Activated CD4-positive, alpha-beta T cell treated with anti-CD3 and anti-CD28 coated beads, Interleukin-2, amount 50 U/mL, for 4 hours (primary cell): ENCODE measurements around the gene CDHR2.

Source experiments
- DNase-seq, 2 experiments: peaks; one replicate each; pipeline ENCODE4 v3.0.0-alpha.2; 2020

Gene CDHR2

GRCh38 chr5:176530393-176530982, 18.7 kb upstream of the CDHR2 start:
- DNase-seq, result no peak

GRCh38 chr5:176530983-176531901, 17.9 kb upstream of the CDHR2 start:
- DNase-seq, result no peak

- no peak for DNase-seq
Observed at GRCh38 chr5:176531902-176532493, 17.1 kb upstream of the CDHR2 start.

- no peak for DNase-seq
Observed at GRCh38 chr5:176532795-176533194, 16.3 kb upstream of the CDHR2 start.

GRCh38 chr5:176533390-176533789, 15.8 kb upstream of the CDHR2 start:
- no peak for DNase-seq

- DNase-seq, result no peak
Observed at GRCh38 chr5:176533894-176534611, 15.1 kb upstream of the CDHR2 start.

GRCh38 chr5:176534640-176535039, 14.5 kb upstream of the CDHR2 start:
- DNase-seq, result no peak

GRCh38 chr5:176535101-176535663, 14.0 kb upstream of the CDHR2 start:
- DNase-seq, result no peak

GRCh38 chr5:176535664-176536131, 13.4 kb upstream of the CDHR2 start:
- DNase-seq, result no peak

GRCh38 chr5:176536132-176536901, 12.8 kb upstream of the CDHR2 start:
- peak; percentile 72 to 74 for DNase-seq

- peak; percentile 97 for DNase-seq
Observed at GRCh38 chr5:176536902-176537553, 12.1 kb upstream of the CDHR2 start, which contains the start of gene RNF44. RNF44 (minus strand) TSS chr5:176537402; CDS start chr5:176532472, 4,930 bp downstream.

GRCh38 chr5:176537554-176538229, 11.4 kb upstream of the CDHR2 start:
- peak; percentile 96 to 97 for DNase-seq

- no peak for DNase-seq
Observed at GRCh38 chr5:176538230-176538988, 10.7 kb upstream of the CDHR2 start.

- DNase-seq, result no peak
Observed at GRCh38 chr5:176538989-176539384, 10.2 kb upstream of the CDHR2 start.

- DNase-seq, result no peak
Observed at GRCh38 chr5:176540476-176540899, 8.7 kb upstream of the CDHR2 start.

GRCh38 chr5:176540956-176541337, 8.2 kb upstream of the CDHR2 start:
- no peak for DNase-seq

GRCh38 chr5:176541338-176542134, 7.6 kb upstream of the CDHR2 start:
- peak; percentile 39 to 41 for DNase-seq

- peak; percentile 64 to 70 for DNase-seq
Observed at GRCh38 chr5:176542135-176542595, 7.0 kb upstream of the CDHR2 start.
